SK-N-SH (cell line): Measurements from ENCODE around the gene GAP43. TPM values are rescaled to one million over a fixed set of nuclear protein-coding genes. Genes with fewer than 3 reads are reported as not detected.

ENCODE experiments used
- CTCF ChIA-PET: fragments of 300-600, 350-600 bp; formaldehyde crosslinking; extraction: SDS; loops from one replicate; lab custom pipeline; 2021; lab: Yijun Ruan, JAX
- POLR2A ChIA-PET: fragments of 350-600 bp; sonication (Branson Sonifier 250); formaldehyde crosslinking; extraction: SDS; loops from one replicate; lab custom pipeline; 2020; ENCODE audit warnings: antibody characterized with exemption, inconsistent platforms; lab: Yijun Ruan, JAX
- DNase-seq: peaks from one replicate; pipeline ENCODE4 v3.0.0; 2012
- H2AFZ ChIP-seq: fragments of 200-600 bp; sonication (generic); 2 replicates; pipeline ENCODE4 v1.8.1; 2016; ENCODE audit warnings: antibody characterized with exemption, mild to moderate bottlenecking, low read depth
- H3F3A ChIP-seq: fragments of 200-600 bp; sonication (generic); replicated peaks from 2 replicates; pipeline ENCODE3; 2016; ENCODE audit warnings: antibody characterized with exemption, mild to moderate bottlenecking; ENCODE audit not compliant: insufficient read depth
- H3K27ac ChIP-seq, 2 experiments: fragments of 200-500 bp in 1 of 2; fragments of 200-600 bp in 1 of 2; sonication (Bioruptor generic) in 1 of 2; sonication (generic), shearing (Covaris generic) in 1 of 2; 2 replicates each; pipeline versions ENCODE4 v1.5.1 to v1.6.1; 2014 to 2016; ENCODE audit warnings: low read depth in 2 of 2, inconsistent platforms in 1 of 2, low read length in 1 of 2, mild to moderate bottlenecking in 1 of 2, mixed read lengths in 1 of 2
- H3K27me3 ChIP-seq: fragments of 200-600 bp; sonication (generic), shearing (Covaris generic); 2 replicates; pipeline ENCODE4 v1.6.1; 2016; ENCODE audit warnings: mixed run types; ENCODE audit not compliant: insufficient read depth
- H3K36me3 ChIP-seq, 2 experiments: fragments of 200-500 bp in 1 of 2; fragments of 200-600 bp in 1 of 2; sonication (Bioruptor generic) in 1 of 2; sonication (generic) in 1 of 2; replicated peaks in 1 of 2; 2 replicates each; pipeline versions ENCODE3 to v1.5.1; 2014 to 2016; ENCODE audit warnings: low read length in 1 of 2, mild to moderate bottlenecking in 1 of 2; ENCODE audit not compliant: insufficient read depth in 2 of 2, control insufficient read depth in 1 of 2
- H3K4me1 ChIP-seq, 2 experiments: fragments of 200-500 bp in 1 of 2; fragments of 200-600 bp in 1 of 2; sonication (Bioruptor generic) in 1 of 2; sonication (generic), shearing (Covaris generic) in 1 of 2; 2 replicates each; pipeline versions ENCODE4 v1.5.1 to v1.6.1; 2014 to 2016; ENCODE audit warnings: low read depth in 1 of 2, low read length in 1 of 2, mixed run types in 1 of 2; ENCODE audit not compliant: insufficient read depth in 2 of 2, control insufficient read depth in 1 of 2
- H3K4me2 ChIP-seq: fragments of 200-600 bp; sonication (generic), shearing (Covaris generic); 2 replicates; pipeline ENCODE4 v1.6.1; 2017; ENCODE audit warnings: mixed run types
- H3K4me3 ChIP-seq, 2 experiments: fragments of 200-500 bp in 1 of 2; fragments of 200-600 bp in 1 of 2; sonication (Bioruptor generic) in 1 of 2; sonication (generic), shearing (Covaris generic) in 1 of 2; 2 replicates each; pipeline versions ENCODE4 v1.5.1 to v1.8.1; 2014 to 2016; ENCODE audit warnings: low read depth in 2 of 2, inconsistent platforms in 1 of 2, low read length in 1 of 2, mild to moderate bottlenecking in 1 of 2, mixed read lengths in 1 of 2, moderate library complexity in 1 of 2
- H3K79me2 ChIP-seq: fragments of 200-600 bp; sonication (generic); 2 replicates; pipeline ENCODE4 v1.8.1; 2017; ENCODE audit warnings: mild to moderate bottlenecking; ENCODE audit not compliant: insufficient read depth
- H3K9ac ChIP-seq: fragments of 200-600 bp; sonication (generic); 2 replicates; pipeline ENCODE4 v1.6.1; 2017; ENCODE audit warnings: mixed run types
- H3K9me2 ChIP-seq: fragments of 200-600 bp; sonication (generic); 2 replicates; pipeline ENCODE4 v1.6.1; 2017; ENCODE audit warnings: mixed run types
- H3K9me3 ChIP-seq: fragments of 200-600 bp; sonication (generic); 2 replicates; pipeline ENCODE4 v1.6.1; 2017; ENCODE audit warnings: mixed run types, mild to moderate bottlenecking, moderate library complexity
- H4K20me1 ChIP-seq: fragments of 200-600 bp; sonication (generic); 2 replicates; pipeline ENCODE4 v1.6.1; 2017; ENCODE audit warnings: mild to moderate bottlenecking, mixed run types; ENCODE audit not compliant: insufficient read depth
- CHD2 ChIP-seq: fragments of 150-350 bp; IDR thresholded peaks from 2 replicates; pipeline ENCODE4 v1.6.1; 2018; ENCODE audit warnings: low read length; ENCODE audit not compliant: partially characterized antibody
- EP300 ChIP-seq, 2 experiments: IDR thresholded peaks; 2 replicates each; pipeline versions ENCODE4 v1.4.0 to v1.6.1; 2012; ENCODE audit warnings: borderline replicate concordance in 1 of 2, low read depth in 1 of 2, low read length in 1 of 2
- FOSL2 ChIP-seq: IDR thresholded peaks from 2 replicates; pipeline ENCODE4 v1.4.0; 2012; ENCODE audit warnings: low read depth, mild to moderate bottlenecking, moderate library complexity, borderline replicate concordance
- GATA2 ChIP-seq: sonication (generic); formaldehyde crosslinking; IDR thresholded peaks from 2 replicates; pipeline ENCODE4 v1.5.0; 2020; ENCODE audit warnings: mild to moderate bottlenecking, missing genetic modification reagents
- MEF2A ChIP-seq: IDR thresholded peaks from 2 replicates; pipeline ENCODE4 v1.4.0; 2012; ENCODE audit warnings: low read depth, borderline replicate concordance
- NFIC ChIP-seq: IDR thresholded peaks from 2 replicates; pipeline ENCODE4 v1.4.0; 2012; ENCODE audit warnings: borderline replicate concordance
- NRF1 ChIP-seq: IDR thresholded peaks from 2 replicates; pipeline ENCODE4 v1.6.1; 2012; ENCODE audit warnings: low read depth, mild to moderate bottlenecking, low read length
- POLR2AphosphoS5 ChIP-seq: IDR thresholded peaks from 2 replicates; pipeline ENCODE4 v1.6.1; 2012; ENCODE audit warnings: low read depth, low read length
- RCOR1 ChIP-seq: fragments of 150-350 bp; IDR thresholded peaks from 2 replicates; pipeline ENCODE4 v1.6.1; 2017; ENCODE audit warnings: antibody characterized with exemption, low read length
- SIN3A ChIP-seq: IDR thresholded peaks from 2 replicates; pipeline ENCODE4 v1.6.1; 2012; ENCODE audit warnings: low read depth, mild to moderate bottlenecking, low read length, moderate library complexity, borderline replicate concordance
- SMC3 ChIP-seq: IDR thresholded peaks from 2 replicates; pipeline ENCODE4 v1.6.1; 2012; ENCODE audit warnings: low read depth, low read length, improper control_type of control experiment
- TCF12 ChIP-seq: IDR thresholded peaks from 2 replicates; pipeline ENCODE4 v1.4.0; 2012
- TEAD4 ChIP-seq: IDR thresholded peaks from 2 replicates; pipeline ENCODE4 v1.4.0; 2012; ENCODE audit warnings: mild to moderate bottlenecking, borderline replicate concordance; ENCODE audit not compliant: insufficient read depth
- YY1 ChIP-seq: IDR thresholded peaks from 2 replicates; pipeline ENCODE4 v1.4.0; 2012; ENCODE audit warnings: low read depth, mild to moderate bottlenecking
- polyA plus RNA-seq, 3 experiments: library from polyadenylated mRNA; depleted of rRNA; stranded (reverse); fragments of >200 nt; gene quantifications; 2 replicates each; pipeline ENCODE4 v1.2.3, GENCODE V29; 2012
- TF ChIP-seq, protein P1 (sequence below): fragments of 150-350 bp; IDR thresholded peaks from 2 replicates; pipeline ENCODE4 v1.6.1; 2017; ENCODE audit warnings: antibody characterized with exemption, low read length, low read depth, borderline replicate concordance
- TF ChIP-seq, protein P2 (sequence below): IDR thresholded peaks from 2 replicates; pipeline ENCODE4 v1.4.0; 2012; ENCODE audit warnings: low read depth
- TF ChIP-seq, protein P3 (sequence below): fragments of 150-350 bp; IDR thresholded peaks from 2 replicates; pipeline ENCODE4 v1.6.1; 2016; ENCODE audit warnings: mild to moderate bottlenecking, low read depth, low read length
- TF ChIP-seq, protein P4 (sequence below): IDR thresholded peaks from 2 replicates; pipeline ENCODE4 v1.4.0; 2012; ENCODE audit warnings: low read depth, borderline replicate concordance
- TF ChIP-seq, protein P5 (sequence below): IDR thresholded peaks from 2 replicates; pipeline ENCODE4 v1.4.0; 2012; ENCODE audit warnings: low read depth, borderline replicate concordance
- TF ChIP-seq, protein P6 (sequence below): IDR thresholded peaks from 2 replicates; pipeline ENCODE4; 2012
- TF ChIP-seq, protein P7 (sequence below): fragments of 200-600 bp; sonication (generic); IDR thresholded peaks from 2 replicates; pipeline ENCODE4 v1.6.1; 2017; ENCODE audit warnings: antibody characterized with exemption, mild to moderate bottlenecking, moderate library complexity

The GAP43 gene
- polyA plus RNA-seq, 1 of the 3 experiments (the other 2 are of a cell fraction) = 14.0 TPM

DNA sequence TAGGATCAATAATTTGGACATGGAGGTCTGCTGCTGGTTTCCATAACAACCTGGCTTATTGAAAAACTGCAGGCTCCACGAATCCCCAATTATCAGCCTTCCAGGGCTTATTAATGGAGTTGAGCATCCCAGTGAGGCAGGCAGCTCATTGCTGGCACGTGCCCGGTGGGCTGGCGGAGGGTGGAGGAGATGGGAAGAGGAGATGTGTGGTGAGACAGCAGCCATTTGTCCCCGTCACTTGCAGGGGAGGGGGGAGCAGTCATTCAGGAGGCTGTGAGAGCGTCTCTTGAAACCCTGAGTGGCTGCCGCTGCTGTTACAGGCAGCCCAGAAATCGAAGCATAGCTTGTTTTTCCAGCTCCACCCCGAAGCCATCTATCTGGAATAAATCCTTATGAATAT, 70.6 kb downstream of the GAP43 start (continued):
- TF ChIP-seq, protein P1, sequence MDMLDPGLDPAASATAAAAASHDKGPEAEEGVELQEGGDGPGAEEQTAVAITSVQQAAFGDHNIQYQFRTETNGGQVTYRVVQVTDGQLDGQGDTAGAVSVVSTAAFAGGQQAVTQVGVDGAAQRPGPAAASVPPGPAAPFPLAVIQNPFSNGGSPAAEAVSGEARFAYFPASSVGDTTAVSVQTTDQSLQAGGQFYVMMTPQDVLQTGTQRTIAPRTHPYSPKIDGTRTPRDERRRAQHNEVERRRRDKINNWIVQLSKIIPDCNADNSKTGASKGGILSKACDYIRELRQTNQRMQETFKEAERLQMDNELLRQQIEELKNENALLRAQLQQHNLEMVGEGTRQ = no peak; the same call in 1 of the 2 replicates
- no peak for TF ChIP-seq TCF12
- TF ChIP-seq, protein P2, sequence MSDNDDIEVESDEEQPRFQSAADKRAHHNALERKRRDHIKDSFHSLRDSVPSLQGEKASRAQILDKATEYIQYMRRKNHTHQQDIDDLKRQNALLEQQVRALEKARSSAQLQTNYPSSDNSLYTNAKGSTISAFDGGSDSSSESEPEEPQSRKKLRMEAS = no peak
- TF ChIP-seq GATA2 (CRISPR knock-in tag) = peak; percentile 74
- TF ChIP-seq, protein P3, sequence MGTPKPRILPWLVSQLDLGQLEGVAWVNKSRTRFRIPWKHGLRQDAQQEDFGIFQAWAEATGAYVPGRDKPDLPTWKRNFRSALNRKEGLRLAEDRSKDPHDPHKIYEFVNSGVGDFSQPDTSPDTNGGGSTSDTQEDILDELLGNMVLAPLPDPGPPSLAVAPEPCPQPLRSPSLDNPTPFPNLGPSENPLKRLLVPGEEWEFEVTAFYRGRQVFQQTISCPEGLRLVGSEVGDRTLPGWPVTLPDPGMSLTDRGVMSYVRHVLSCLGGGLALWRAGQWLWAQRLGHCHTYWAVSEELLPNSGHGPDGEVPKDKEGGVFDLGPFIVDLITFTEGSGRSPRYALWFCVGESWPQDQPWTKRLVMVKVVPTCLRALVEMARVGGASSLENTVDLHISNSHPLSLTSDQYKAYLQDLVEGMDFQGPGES = no peak
- TF ChIP-seq, protein P4, sequence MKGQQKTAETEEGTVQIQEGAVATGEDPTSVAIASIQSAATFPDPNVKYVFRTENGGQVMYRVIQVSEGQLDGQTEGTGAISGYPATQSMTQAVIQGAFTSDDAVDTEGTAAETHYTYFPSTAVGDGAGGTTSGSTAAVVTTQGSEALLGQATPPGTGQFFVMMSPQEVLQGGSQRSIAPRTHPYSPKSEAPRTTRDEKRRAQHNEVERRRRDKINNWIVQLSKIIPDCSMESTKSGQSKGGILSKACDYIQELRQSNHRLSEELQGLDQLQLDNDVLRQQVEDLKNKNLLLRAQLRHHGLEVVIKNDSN = no peak

DNA sequence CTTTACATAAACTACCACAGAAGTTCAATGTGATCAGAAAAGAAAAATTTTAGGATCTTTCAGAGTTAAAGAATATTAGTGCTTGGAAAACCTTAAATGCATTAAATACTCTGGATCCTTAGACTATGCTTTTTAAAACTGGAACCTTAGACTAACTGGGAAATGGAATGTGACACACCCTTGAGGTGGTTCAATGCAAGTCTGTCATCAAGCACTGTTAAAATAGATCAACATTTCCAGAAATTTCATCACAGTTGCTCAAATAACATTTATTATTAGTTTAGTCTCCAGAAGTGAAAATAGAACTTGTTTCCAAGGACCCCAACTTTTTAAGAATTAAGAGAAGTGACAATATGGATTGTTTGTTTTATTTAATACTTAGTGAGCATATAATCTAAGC, 71.8 kb downstream of the GAP43 start:
- ChIA-PET CTCF (interaction anchor here (1.8 kb wide), 1 partner anchor 89 kb away, joined by 7 read pairs; no protein-coding TSS in a partner anchor), POLR2A (no interaction called here)
- H3K27ac ChIP-seq = peak overlapping the region in 1 of 2 experiments; percentile 98; a peak in 2 of 4 replicates
- H3K27me3 ChIP-seq = no peaks in the 10 kb centered on the region
- no peak for DNase-seq
- H3K4me3 ChIP-seq = no peak overlapping the region
- H3K9me3 ChIP-seq = no peaks in the 10 kb centered on the region
- H3K4me2 ChIP-seq = no peak overlapping the region
- peak overlapping the region; percentile 1; the same call in 1 of the 2 replicates for H2AFZ ChIP-seq
- H3F3A ChIP-seq = peaks cover 6% of the 10 kb centered on the region
- H3K9ac ChIP-seq = no peak overlapping the region
- H3K36me3 ChIP-seq = no peaks in the 10 kb centered on the region
- peaks cover 11 to 34% of the 10 kb centered on the region in 2 experiments; a peak in 3 of 4 replicates for H3K4me1 ChIP-seq
- no peaks in the 10 kb centered on the region for H3K79me2 ChIP-seq
- no peaks in the 10 kb centered on the region for H4K20me1 ChIP-seq
- H3K9me2 ChIP-seq = no peaks in the 10 kb centered on the region
- TF ChIP-seq GATA2 (CRISPR knock-in tag) (no peak), YY1 (no peak), POLR2AphosphoS5 (no peak), TEAD4 (no peak), CHD2 (no peak), SMC3 (no peak), FOSL2 (no peak), RCOR1 (no peak), SIN3A (no peak), MEF2A (no peak), NFIC (no peak), EP300 (IDR thresholded peaks at IDR 0.05; ENCODE audit: borderline replicate concordance in 1 of 2, low read depth in 1 of 2, low read length in 1 of 2) (no peak), NRF1 (no peak)
- TF ChIP-seq, protein P2 = no peak
- TF ChIP-seq, protein P5, sequence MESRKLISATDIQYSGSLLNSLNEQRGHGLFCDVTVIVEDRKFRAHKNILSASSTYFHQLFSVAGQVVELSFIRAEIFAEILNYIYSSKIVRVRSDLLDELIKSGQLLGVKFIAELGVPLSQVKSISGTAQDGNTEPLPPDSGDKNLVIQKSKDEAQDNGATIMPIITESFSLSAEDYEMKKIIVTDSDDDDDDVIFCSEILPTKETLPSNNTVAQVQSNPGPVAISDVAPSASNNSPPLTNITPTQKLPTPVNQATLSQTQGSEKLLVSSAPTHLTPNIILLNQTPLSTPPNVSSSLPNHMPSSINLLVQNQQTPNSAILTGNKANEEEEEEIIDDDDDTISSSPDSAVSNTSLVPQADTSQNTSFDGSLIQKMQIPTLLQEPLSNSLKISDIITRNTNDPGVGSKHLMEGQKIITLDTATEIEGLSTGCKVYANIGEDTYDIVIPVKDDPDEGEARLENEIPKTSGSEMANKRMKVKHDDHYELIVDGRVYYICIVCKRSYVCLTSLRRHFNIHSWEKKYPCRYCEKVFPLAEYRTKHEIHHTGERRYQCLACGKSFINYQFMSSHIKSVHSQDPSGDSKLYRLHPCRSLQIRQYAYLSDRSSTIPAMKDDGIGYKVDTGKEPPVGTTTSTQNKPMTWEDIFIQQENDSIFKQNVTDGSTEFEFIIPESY = no peak
- TF ChIP-seq, protein P6, sequence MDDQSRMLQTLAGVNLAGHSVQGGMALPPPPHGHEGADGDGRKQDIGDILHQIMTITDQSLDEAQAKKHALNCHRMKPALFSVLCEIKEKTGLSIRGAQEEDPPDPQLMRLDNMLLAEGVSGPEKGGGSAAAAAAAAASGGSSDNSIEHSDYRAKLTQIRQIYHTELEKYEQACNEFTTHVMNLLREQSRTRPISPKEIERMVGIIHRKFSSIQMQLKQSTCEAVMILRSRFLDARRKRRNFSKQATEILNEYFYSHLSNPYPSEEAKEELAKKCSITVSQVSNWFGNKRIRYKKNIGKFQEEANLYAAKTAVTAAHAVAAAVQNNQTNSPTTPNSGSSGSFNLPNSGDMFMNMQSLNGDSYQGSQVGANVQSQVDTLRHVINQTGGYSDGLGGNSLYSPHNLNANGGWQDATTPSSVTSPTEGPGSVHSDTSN = no peak
- TF ChIP-seq, protein P7, sequence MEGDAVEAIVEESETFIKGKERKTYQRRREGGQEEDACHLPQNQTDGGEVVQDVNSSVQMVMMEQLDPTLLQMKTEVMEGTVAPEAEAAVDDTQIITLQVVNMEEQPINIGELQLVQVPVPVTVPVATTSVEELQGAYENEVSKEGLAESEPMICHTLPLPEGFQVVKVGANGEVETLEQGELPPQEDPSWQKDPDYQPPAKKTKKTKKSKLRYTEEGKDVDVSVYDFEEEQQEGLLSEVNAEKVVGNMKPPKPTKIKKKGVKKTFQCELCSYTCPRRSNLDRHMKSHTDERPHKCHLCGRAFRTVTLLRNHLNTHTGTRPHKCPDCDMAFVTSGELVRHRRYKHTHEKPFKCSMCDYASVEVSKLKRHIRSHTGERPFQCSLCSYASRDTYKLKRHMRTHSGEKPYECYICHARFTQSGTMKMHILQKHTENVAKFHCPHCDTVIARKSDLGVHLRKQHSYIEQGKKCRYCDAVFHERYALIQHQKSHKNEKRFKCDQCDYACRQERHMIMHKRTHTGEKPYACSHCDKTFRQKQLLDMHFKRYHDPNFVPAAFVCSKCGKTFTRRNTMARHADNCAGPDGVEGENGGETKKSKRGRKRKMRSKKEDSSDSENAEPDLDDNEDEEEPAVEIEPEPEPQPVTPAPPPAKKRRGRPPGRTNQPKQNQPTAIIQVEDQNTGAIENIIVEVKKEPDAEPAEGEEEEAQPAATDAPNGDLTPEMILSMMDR = no peak
- TF ChIP-seq, protein P3 = no peak
